Left lung (tissue), 10 donors: ENCODE results near the gene AP2A1. TPM values are rescaled to one million over a fixed set of nuclear protein-coding genes. Genes with fewer than 3 reads are reported as not detected.

Experiments used
- ATAC-seq: fragments of 200-7000 bp; cut with Tn5 transposase; one replicate; pipeline ENCODE4 v1.9.1; 2020; ENCODE audit warnings: moderate library complexity
- DNase-seq, 4 donors: peaks; one replicate each; pipeline ENCODE4 v3.0.0-alpha.2; 2013 to 2020
- H3K27ac ChIP-seq, 2 donors: fragments of 200-600 bp; sonication (generic) in 1 of 2; one replicate each; pipeline versions ENCODE4 v1.5.0 to v1.8.0; 2020 to 2021
- H3K27me3 ChIP-seq, 2 donors: fragments of 200-600 bp; sonication (generic) in 1 of 2; one replicate each; pipeline versions ENCODE4 v1.5.0 to v1.8.0; 2020 to 2021
- H3K36me3 ChIP-seq, 2 donors: fragments of 200-600 bp; sonication (generic) in 1 of 2; one replicate each; pipeline versions ENCODE4 v1.5.0 to v1.8.0; 2020 to 2021
- H3K4me1 ChIP-seq, 2 donors: fragments of 200-600 bp; one replicate each; pipeline ENCODE4 v1.8.0; 2021
- H3K4me3 ChIP-seq, 2 donors: fragments of 200-600 bp; sonication (generic) in 1 of 2; one replicate each; pipeline versions ENCODE4 v1.5.0 to v1.8.0; 2020 to 2021; ENCODE audit warnings: mild to moderate bottlenecking in 1 of 2
- H3K9me3 ChIP-seq, 2 donors: fragments of 200-600 bp; sonication (generic) in 1 of 2; one replicate each; pipeline versions ENCODE4 v1.5.0 to v1.8.0; 2020 to 2021
- CTCF ChIP-seq, 2 donors: fragments of 200-600 bp; sonication (generic) in 1 of 2; IDR thresholded peaks; one replicate each; pipeline versions ENCODE4 v1.5.0 to v1.8.0; 2021; ENCODE audit warnings: antibody characterized with exemption in 2 of 2
- intact Hi-C, 2 donors: fragments of 100-400 bp; cut with DNase I; formaldehyde crosslinking; loops; one replicate each; pipeline versions ENCODE4 v1.11.2 to v1.14.2; 2022
- polyA plus RNA-seq, 6 donors: library from polyadenylated mRNA; unstranded; fragments of 120-200 nt; gene quantifications; one replicate each; pipeline ENCODE4 v1.2.1, GENCODE V29; 2013; ENCODE audit not compliant: insufficient read length in 6 of 6
- total RNA-seq, 2 donors: library from RNA; stranded (reverse); fragmentation: NEBNext Ultra II Directional; extraction: Animal tissue kit (Norgen Biotek cat#: 25700); gene quantifications; one replicate each; pipeline ENCODE4 v1.2.1, GENCODE V29; 2021
- donor health status: DM: no; HTN: yes; CAD: no.
- donor health status: DM: no; HTN: no; CAD: no.

Gene AP2A1
- total and polyA plus RNA-seq, 8 donors = 52.9 to 87.6 (median 66.4) TPM

GRCh38 chr19:49827034-49827433 lies 60.2 kb downstream of the AP2A1 start:
- Histone ChIP-seq H3K9me3 (no peaks in the 10 kb centered on the region), H3K4me1 (peaks cover 0 to 13% of the 10 kb centered on the region in 2 donors), H3K27ac (no peak overlapping the region), H3K27me3 (no peaks in the 10 kb centered on the region), H3K36me3 (peaks cover 0 to 78% of the 10 kb centered on the region in 2 donors), H3K4me3 (no peak overlapping the region)
- intact Hi-C loops = no loop called here
- ATAC-seq = no peak
- TF ChIP-seq CTCF (IDR thresholded peaks at IDR 0.05) = no peak
- no peak for DNase-seq

DNA sequence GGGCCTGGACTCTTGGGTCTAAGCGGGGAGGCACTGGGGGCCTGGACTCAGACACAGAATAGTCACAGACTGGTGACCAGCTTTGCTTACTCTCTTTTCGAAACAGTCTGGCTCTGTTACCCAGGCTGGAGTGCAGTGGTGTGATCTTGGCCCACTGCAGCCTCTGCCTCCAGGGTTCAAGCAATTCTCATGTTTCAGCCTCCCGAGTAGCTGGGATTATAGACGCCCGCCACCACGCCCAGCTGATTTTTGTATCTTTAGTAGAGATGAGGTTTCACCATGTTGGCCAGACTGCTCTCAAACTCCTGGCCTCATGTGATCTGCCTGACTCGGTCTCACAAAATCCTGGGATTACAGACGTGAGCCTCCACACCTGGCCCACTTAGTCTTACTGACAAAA lies 62.4 kb downstream of the AP2A1 start:
- H3K36me3 ChIP-seq = peaks cover 0 to 83% of the 10 kb centered on the region in 2 donors
- no peak for TF ChIP-seq CTCF (IDR thresholded peaks at IDR 0.05)
- H3K4me1 ChIP-seq = peaks cover 0 to 26% of the 10 kb centered on the region in 2 donors
- ATAC-seq = no peak
- H3K27ac ChIP-seq = no peak overlapping the region
- intact Hi-C loops = no loop called here
- H3K27me3 ChIP-seq = no peaks in the 10 kb centered on the region
- H3K4me3 ChIP-seq = no peak overlapping the region
- H3K9me3 ChIP-seq = no peaks in the 10 kb centered on the region
- no peak for DNase-seq

DNA sequence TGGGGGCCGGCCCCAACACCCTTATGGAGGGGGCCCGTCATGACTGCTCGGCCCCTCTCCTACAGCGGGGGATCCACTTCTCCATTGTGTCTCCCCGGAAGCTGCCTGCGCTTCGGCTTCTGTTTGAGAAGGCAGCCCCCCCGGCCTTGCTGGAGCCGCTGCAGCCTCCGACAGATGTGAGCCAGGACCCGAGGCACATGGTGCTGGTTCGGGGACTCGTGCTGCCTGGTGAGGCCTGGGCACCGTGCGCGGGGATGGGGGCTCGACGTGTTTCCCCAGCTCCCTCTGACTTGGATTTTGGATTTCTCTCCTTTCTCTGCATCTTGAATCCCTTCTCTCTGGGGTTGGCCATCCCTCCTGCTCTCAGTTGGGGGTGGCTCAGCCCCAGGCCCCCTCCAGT lies 62.9 kb downstream of the AP2A1 start:
- Histone ChIP-seq H3K4me3 (no peak overlapping the region), H3K9me3 (no peaks in the 10 kb centered on the region), H3K36me3 (peaks cover 0 to 83% of the 10 kb centered on the region in 2 donors), H3K4me1 (peaks cover 0 to 26% of the 10 kb centered on the region in 2 donors), H3K27me3 (no peaks in the 10 kb centered on the region), H3K27ac (no peak overlapping the region)
- no peak for TF ChIP-seq CTCF (IDR thresholded peaks at IDR 0.05)
- no peak for DNase-seq
- ATAC-seq = no peak
- intact Hi-C loops = no loop called here

DNA sequence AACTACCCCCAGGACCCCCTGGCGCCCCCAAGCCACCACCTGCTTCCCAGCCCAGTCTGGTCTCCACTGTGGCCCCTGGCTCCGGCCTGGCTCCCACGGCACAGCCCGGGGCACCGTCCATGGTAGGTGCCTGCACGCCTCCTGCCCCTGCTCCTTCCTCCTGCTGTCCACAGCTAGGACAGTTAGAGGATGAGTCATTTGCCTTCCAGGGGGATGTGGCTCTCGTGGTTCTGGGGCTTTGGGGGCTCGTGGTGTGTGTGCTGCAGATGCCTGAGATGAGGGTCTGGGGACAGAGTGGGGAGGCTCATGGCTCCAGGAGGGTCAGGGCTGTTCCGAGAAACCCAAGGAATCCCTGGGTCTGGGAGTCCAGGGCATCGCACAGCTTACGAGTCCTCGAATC lies 64.0 kb downstream of the AP2A1 start:
- intact Hi-C loops = no loop called here
- Histone ChIP-seq H3K36me3 (peaks cover 0 to 93% of the 10 kb centered on the region in 2 donors), H3K9me3 (no peaks in the 10 kb centered on the region), H3K27me3 (no peaks in the 10 kb centered on the region), H3K27ac (no peak overlapping the region), H3K4me1 (peaks cover 0 to 26% of the 10 kb centered on the region in 2 donors), H3K4me3 (no peak overlapping the region)
- TF ChIP-seq CTCF (IDR thresholded peaks at IDR 0.05) = no peak
- no peak for DNase-seq
- no peak for ATAC-seq

DNA sequence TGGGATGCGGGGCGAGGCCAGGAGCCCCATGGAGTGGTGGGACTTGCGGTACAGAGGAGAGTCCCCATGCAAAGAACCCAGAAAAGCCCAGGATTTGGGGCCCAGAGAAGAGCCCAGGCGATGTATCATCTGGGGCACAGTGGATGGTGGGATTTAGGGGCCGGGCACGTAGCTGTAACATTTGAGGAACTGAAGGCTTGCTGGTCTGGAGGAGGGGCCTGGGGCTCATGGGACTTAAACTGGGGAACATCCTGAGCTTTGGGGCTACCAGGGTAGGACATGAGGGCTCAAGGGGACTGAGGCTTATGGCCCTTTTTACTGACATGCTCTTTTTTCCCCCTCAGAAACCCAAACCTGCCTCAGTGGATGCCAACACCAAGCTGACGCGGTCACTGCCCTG lies 64.8 kb downstream of the AP2A1 start:
- Histone ChIP-seq H3K9me3 (no peaks in the 10 kb centered on the region), H3K4me1 (peaks cover 0 to 26% of the 10 kb centered on the region in 2 donors), H3K27ac (no peak overlapping the region), H3K27me3 (no peaks in the 10 kb centered on the region), H3K4me3 (no peak overlapping the region), H3K36me3 (peaks cover 0 to 100% of the 10 kb centered on the region in 2 donors)
- intact Hi-C loops = no loop called here
- no peak for TF ChIP-seq CTCF (IDR thresholded peaks at IDR 0.05)
- ATAC-seq = no peak
- DNase-seq = no peak
